Stomach smooth muscle (tissue), 2 donors: ENCODE results near the gene XPC.

Source experiments
- H3K27ac ChIP-seq: one replicate; pipeline ENCODE4 v1.7.0; 2013; ENCODE audit warnings: mild to moderate bottlenecking, low read length, inconsistent platforms
- H3K27me3 ChIP-seq, 2 donors: one replicate each; pipeline ENCODE4 v1.7.0; 2013; ENCODE audit warnings: low read length in 2 of 2; ENCODE audit not compliant: insufficient read depth in 2 of 2, control insufficient read depth in 1 of 2
- H3K36me3 ChIP-seq, 2 donors: one replicate each; pipeline ENCODE4 v1.7.0; 2013; ENCODE audit warnings: low read length in 2 of 2; ENCODE audit not compliant: control insufficient read depth in 2 of 2, insufficient read depth in 2 of 2
- H3K4me1 ChIP-seq: one replicate; pipeline ENCODE4 v1.7.0; 2013; ENCODE audit warnings: low read length; ENCODE audit not compliant: control insufficient read depth, insufficient read depth
- H3K4me3 ChIP-seq, 2 donors: one replicate each; pipeline ENCODE4 v1.7.0; 2013; ENCODE audit warnings: low read length in 2 of 2
- H3K9ac ChIP-seq, 2 donors: one replicate each; pipeline ENCODE4 v1.7.0; 2013; ENCODE audit warnings: low read length in 2 of 2, mild to moderate bottlenecking in 1 of 2
- H3K9me3 ChIP-seq, 2 donors: one replicate each; pipeline ENCODE4 v1.7.0; 2013; ENCODE audit warnings: low read length in 2 of 2; ENCODE audit not compliant: control insufficient read depth in 2 of 2
- donor health status: healthy.
- donor health status: Pancreatic carcinoma.

Gene XPC

DNA sequence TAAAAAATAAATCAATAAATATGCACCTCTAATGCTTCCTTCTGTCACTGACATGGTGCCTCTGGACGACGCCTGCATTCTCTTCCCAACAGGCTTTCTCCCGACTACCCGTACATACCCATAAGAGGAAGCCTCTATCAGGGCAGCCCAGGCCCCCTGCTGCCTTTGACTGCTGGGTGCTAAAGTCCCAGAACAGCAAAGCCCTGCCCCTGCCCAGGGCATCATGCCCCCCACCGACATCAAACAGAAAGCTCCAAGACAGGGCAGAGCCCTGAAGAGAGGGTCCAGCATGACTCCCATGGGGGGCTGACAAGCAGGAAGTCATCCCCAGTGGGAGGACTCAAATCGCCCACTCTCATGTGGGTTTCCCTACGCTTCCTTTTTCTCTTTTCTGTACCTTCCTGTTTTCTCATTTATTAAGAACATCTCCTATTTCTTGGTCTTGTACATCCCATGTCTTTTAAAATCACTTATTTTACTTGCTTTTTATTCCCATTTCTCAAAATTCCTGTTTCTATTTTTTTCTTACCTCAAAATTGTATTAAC is 23.4 kb downstream of the XPC start:
- H3K9ac ChIP-seq = no peak overlapping the region
- H3K36me3 ChIP-seq = peaks cover 57 to 70% of the 10 kb centered on the region in 2 donors
- no peaks in the 10 kb centered on the region for H3K4me1 ChIP-seq
- H3K27me3 ChIP-seq = no peaks in the 10 kb centered on the region
- H3K9me3 ChIP-seq = no peaks in the 10 kb centered on the region
- no peak overlapping the region for H3K4me3 ChIP-seq
- H3K27ac ChIP-seq = no peak overlapping the region

- Histone ChIP-seq H3K27me3 (no peaks in the 10 kb centered on the region), H3K9me3 (no peaks in the 10 kb centered on the region), H3K9ac (no peak overlapping the region), H3K4me3 (no peak overlapping the region), H3K27ac (no peak overlapping the region), H3K36me3 (peaks cover 52 to 64% of the 10 kb centered on the region in 2 donors), H3K4me1 (no peaks in the 10 kb centered on the region)
Observed at GRCh38 chr3:14154276-14154675, 24.1 kb downstream of the XPC start.

- Histone ChIP-seq H3K9ac (no peak overlapping the region), H3K36me3 (peaks cover 46 to 59% of the 10 kb centered on the region in 2 donors)
Observed at GRCh38 chr3:14153663-14154062, 24.7 kb downstream of the XPC start.

DNA sequence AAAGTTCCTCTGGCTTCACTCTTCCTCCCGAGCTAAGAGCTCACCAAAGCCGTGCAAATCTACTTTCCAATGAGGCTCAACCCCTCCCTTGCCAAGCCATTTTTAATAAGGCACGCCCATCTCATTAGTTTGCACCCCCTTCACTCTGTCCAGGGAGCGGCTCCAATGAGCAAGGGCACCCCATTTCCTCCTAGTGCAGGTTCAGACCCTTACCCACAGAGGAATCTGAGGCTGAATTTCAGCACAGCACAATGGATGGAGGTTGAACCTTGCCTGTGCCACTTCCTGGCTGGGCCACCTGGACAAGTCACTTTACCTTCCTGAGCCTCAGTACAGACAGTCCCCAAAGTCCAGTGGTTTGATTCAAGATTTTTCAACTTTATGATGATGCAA is 25.4 kb downstream of the XPC start:
- Histone ChIP-seq H3K36me3 (peaks cover 39 to 58% of the 10 kb centered on the region in 2 donors), H3K9me3 (no peaks in the 10 kb centered on the region), H3K27ac (no peak overlapping the region), H3K27me3 (no peaks in the 10 kb centered on the region), H3K9ac (no peak overlapping the region), H3K4me1 (peaks cover 5% of the 10 kb centered on the region), H3K4me3 (no peak overlapping the region)

More at GRCh38 chr3:14153663-14154062, 24.7 kb downstream of the XPC start:
- Histone ChIP-seq H3K27me3 (no peaks in the 10 kb centered on the region), H3K4me1 (no peaks in the 10 kb centered on the region), H3K27ac (no peak overlapping the region), H3K4me3 (no peak overlapping the region), H3K9me3 (no peaks in the 10 kb centered on the region)

DNA sequence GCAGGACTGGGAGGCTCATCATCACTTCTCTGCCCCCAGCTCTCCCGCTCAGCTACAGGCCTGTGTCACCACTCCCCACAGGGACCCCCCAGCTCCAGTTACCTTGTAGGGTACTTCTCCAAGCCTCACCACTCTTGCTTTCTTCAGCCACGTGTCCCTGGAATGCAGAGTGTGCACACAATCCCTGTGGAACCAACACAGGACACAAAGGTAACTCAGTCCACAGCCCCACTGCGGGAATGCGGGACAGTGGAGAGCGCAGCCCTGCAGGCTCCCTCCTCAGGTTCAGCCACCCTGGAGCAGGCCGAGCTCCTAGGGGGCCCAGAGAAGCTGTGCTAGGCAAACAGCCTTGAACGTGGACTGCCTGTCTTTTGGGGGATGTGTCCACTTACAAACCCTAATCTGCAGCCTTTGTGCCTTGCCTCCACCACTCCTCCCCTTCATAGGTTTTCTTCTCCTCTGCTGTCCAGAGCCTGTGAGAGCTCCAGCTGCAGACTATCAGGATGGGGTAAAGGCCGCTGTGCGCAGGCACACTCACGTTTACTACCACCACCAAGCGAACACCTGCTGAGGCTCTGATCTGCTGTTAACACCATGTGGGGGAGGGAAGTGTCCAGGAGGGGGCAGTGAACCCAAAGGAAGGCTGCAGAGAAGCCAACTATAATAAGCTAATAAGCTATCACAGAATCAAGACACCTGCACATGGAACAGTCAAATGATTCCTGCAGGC is 26.0 kb downstream of the XPC start:
- Histone ChIP-seq H3K36me3 (peaks cover 37 to 57% of the 10 kb centered on the region in 2 donors), H3K27ac (no peak overlapping the region), H3K9ac (no peak overlapping the region), H3K9me3 (no peaks in the 10 kb centered on the region), H3K4me1 (peaks cover 8% of the 10 kb centered on the region), H3K27me3 (no peaks in the 10 kb centered on the region), H3K4me3 (no peak overlapping the region)

GRCh38 chr3:14151471-14152083 is 26.8 kb downstream of the XPC start:
- H3K27me3 ChIP-seq = no peaks in the 10 kb centered on the region
- H3K9ac ChIP-seq = no peak overlapping the region
- H3K36me3 ChIP-seq = peaks cover 36 to 56% of the 10 kb centered on the region in 2 donors
- no peaks in the 10 kb centered on the region for H3K9me3 ChIP-seq
- no peak overlapping the region for H3K27ac ChIP-seq
- no peak overlapping the region for H3K4me3 ChIP-seq
- peaks cover 8% of the 10 kb centered on the region for H3K4me1 ChIP-seq

DNA sequence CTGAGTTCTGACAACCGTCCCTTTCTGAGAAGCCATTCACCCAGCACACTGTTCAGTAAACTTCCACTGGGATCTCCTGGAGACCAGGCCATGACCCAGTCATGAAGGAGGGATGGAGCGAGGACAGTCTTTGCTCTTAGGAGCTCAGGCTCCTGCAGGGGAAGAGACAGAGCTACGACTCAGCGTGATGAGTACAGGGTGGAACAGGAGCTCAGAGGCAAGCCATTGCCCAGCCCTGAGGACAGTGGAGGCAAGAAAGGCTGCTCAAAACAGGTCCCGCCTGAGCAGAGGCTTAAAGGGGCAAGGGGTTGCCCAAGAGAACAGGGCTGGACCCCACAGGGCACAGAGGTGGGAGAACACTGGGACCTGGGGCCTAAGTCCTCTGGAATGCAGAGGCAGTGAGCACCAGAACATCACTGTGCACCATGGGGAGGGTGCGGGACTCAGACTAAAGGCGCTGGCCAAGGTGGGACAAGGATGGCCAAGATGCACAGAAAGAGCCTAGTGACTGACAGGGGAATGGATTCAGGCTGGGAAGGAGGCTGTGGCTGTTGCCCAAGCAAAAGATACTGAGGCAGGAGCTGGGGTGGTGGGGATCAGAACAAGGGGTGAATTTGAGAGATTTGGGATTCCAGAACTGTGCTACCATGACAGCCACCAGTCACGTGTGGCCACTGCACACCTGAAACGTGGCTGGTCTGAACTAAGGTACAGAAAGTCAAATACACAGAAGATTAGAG is 27.7 kb downstream of the XPC start:
- Histone ChIP-seq H3K9ac (no peak overlapping the region), H3K4me3 (no peak overlapping the region), H3K36me3 (peaks cover 37 to 55% of the 10 kb centered on the region in 2 donors), H3K27me3 (no peaks in the 10 kb centered on the region), H3K27ac (no peak overlapping the region), H3K9me3 (no peaks in the 10 kb centered on the region), H3K4me1 (peaks cover 17% of the 10 kb centered on the region)

DNA sequence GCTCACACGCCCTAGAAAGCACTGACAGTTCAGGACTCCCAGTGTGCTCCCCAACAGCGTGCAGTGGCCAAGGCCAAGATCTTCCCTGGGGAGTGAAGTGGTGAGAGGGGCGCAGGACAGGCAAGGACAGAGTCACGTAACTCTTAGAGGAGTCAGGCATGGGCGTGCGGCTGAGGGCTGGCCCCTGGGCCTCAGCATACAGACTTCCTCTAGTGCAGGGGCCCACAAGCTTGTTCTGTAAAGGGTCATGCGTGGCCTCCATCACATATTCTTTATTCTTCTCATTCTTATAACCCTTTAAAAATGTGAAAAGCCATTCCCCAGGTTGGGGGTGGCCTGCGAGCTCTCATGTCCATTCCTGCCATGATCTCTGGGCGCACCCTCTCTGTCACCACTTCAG is 28.3 kb downstream of the XPC start:
- Histone ChIP-seq H3K27ac (no peak overlapping the region), H3K27me3 (no peaks in the 10 kb centered on the region), H3K9ac (no peak overlapping the region), H3K9me3 (no peaks in the 10 kb centered on the region), H3K4me1 (peaks cover 23% of the 10 kb centered on the region), H3K4me3 (no peak overlapping the region), H3K36me3 (peaks cover 39 to 55% of the 10 kb centered on the region in 2 donors)

GRCh38 chr3:14148041-14148985 is 30.1 kb downstream of the XPC start:
- peak overlapping the region; percentile 37 for H3K27ac ChIP-seq
- H3K27me3 ChIP-seq = no peaks in the 10 kb centered on the region
- no peaks in the 10 kb centered on the region for H3K9me3 ChIP-seq
- peaks cover 26 to 44% of the 10 kb centered on the region in 2 donors for H3K36me3 ChIP-seq
- peaks cover 37% of the 10 kb centered on the region for H3K4me1 ChIP-seq
- no peak overlapping the region for H3K4me3 ChIP-seq
- no peak overlapping the region for H3K9ac ChIP-seq

- Histone ChIP-seq H3K36me3 (peaks cover 23 to 38% of the 10 kb centered on the region in 2 donors), H3K9me3 (no peaks in the 10 kb centered on the region), H3K27me3 (no peaks in the 10 kb centered on the region), H3K9ac (no peak overlapping the region), H3K4me3 (no peak overlapping the region), H3K27ac (peak overlapping the region; percentile 37), H3K4me1 (peaks cover 39% of the 10 kb centered on the region)
Observed at GRCh38 chr3:14147617-14148016, 30.8 kb downstream of the XPC start.
